ENCODE measurements around the gene OR5K2. TPM values are rescaled to one million over a fixed set of nuclear protein-coding genes. Genes with fewer than 3 reads are reported as not detected.

The OR5K2 gene
- total and polyA plus RNA-seq, 10 of the 15 experiments (the other 5 are each of a cell fraction or from before 2014, with no cell fraction given) = 0.12 TPM; not detected in 9

GRCh38 chr3:98504539-98504938 is 7.1 kb downstream of the OR5K2 start:
- in situ Hi-C loops (cut with MboI) (no loop called here), intact Hi-C loops (cut with micrococcal nuclease; ENCODE audit: unreplicated experiment) (no loop called here)
- ChIA-PET POLR2A (no interaction called here), SMC1A (ENCODE audit: uncharacterized antibody, unreplicated experiment) (interaction anchor here (1.1 kb wide), 1 partner anchor 87 kb away, joined by 3 read pairs; no protein-coding TSS in a partner anchor), CTCF (interaction anchor here (1.1 kb wide), 2 partner anchors 9 to 16 kb away, joined by 3 to 4 read pairs; no protein-coding TSS in a partner anchor), RAD21 (ENCODE audit: unreplicated experiment) (no interaction called here)
- FAIRE-seq (no peak), DNase-seq (ENCODE audit: low read depth, low spot score) (no peak), ATAC-seq (no peak)
- WGBS (ENCODE audit: insufficient coverage, insufficient replicate concordance, low lambda C conversion rate, missing lambda C conversion rate) = 97% methylated on average over 4 of the region's 4 CpGs
- Histone ChIP-seq H4K20me1 (ENCODE audit: control insufficient read depth, insufficient read depth) (no peaks in the 10 kb centered on the region), H3K9me3 (replicated peaks; ENCODE audit: control insufficient read depth, insufficient read depth, low read length) (no peaks in the 10 kb centered on the region), H3K79me2 (ENCODE audit: control insufficient read depth, insufficient read depth, low read length) (no peaks in the 10 kb centered on the region), H3K27me3 (replicated peaks in 1 of 2; ENCODE audit: control insufficient read depth in 2 of 2, insufficient read depth in 2 of 2, low read length in 1 of 2) (no peaks in the 10 kb centered on the region), H3K4me1 (ENCODE audit: control insufficient read depth, insufficient read depth, low read length) (no peaks in the 10 kb centered on the region), H3K4me2 (ENCODE audit: control insufficient read depth, insufficient read depth) (no peak overlapping the region), H3K27ac (ENCODE audit: control insufficient read depth, insufficient read depth) (no peak overlapping the region), H3K4me3 (no peak overlapping the region), H3K9ac (ENCODE audit: control insufficient read depth, insufficient read depth, low read length) (no peak overlapping the region), H3K36me3 (ENCODE audit: control insufficient read depth in 2 of 2, insufficient read depth in 2 of 2, low read length in 1 of 2) (no peaks in the 10 kb centered on the region), H2AFZ (ENCODE audit: control insufficient read depth, low read depth, low read length) (no peak overlapping the region)
- TF ChIP-seq ZBTB4 (CRISPR knock-in tag; IDR thresholded peaks at IDR 0.05) (no peak), ATF7 (IDR thresholded peaks at IDR 0.05; ENCODE audit: low read depth) (no peak), MLLT1 (IDR thresholded peaks at IDR 0.05) (no peak), IKZF2 (IDR thresholded peaks at IDR 0.05) (no peak), FOS (IDR thresholded peaks at IDR 0.05; ENCODE audit: borderline replicate concordance, extremely low read depth, insufficient read length) (no peak), MYB (IDR thresholded peaks at IDR 0.05; ENCODE audit: borderline replicate concordance, low read depth, low read length) (no peak), ZNF207 (IDR thresholded peaks at IDR 0.05; ENCODE audit: borderline replicate concordance) (no peak), HDAC6 (IDR thresholded peaks at IDR 0.05; ENCODE audit: unreplicated experiment) (no peak), SIX5 (IDR thresholded peaks at IDR 0.05; ENCODE audit: low read depth, low read length, severe bottlenecking) (no peak), USF1 (IDR thresholded peaks at IDR 0.05; ENCODE audit: borderline replicate concordance, extremely low read length, insufficient read depth, low read depth, low read length) (no peak), POLR2AphosphoS2 (IDR thresholded peaks at IDR 0.05; ENCODE audit: low read depth, low read length) (no peak), JUND (IDR thresholded peaks at IDR 0.05; ENCODE audit: low read depth, low read length) (no peak)
- BruUV-seq (replicated peaks) = no TSS peak

Measured in GM12878 (cell line).